ENCODE results near the gene ANKS1B. TPM values are rescaled to one million over a fixed set of nuclear protein-coding genes. Genes with fewer than 3 reads are reported as not detected.

Gene ANKS1B
- total and polyA plus RNA-seq, 2 of the 4 experiments (the other 2 are of a cell fraction), result 0.17 to 0.18 TPM

- CTCF ChIA-PET, result interaction anchor here (0.6 kb wide), 1 partner anchor 26 kb away, joined by 4 read pairs; no protein-coding TSS in a partner anchor
- DNase-seq, result no peak
Observed at GRCh38 chr12:99092100-99092851, 892.5 kb downstream of the ANKS1B start.

More at GRCh38 chr12:99092100-99092851, 892.5 kb downstream of the ANKS1B start:
- Histone ChIP-seq H3K27ac (ENCODE audit: insufficient read depth, low read length) (no peak overlapping the region), H3K4me1 (ENCODE audit: control insufficient read depth, insufficient read depth, low read length) (no peaks in the 10 kb centered on the region), H3K4me2 (ENCODE audit: low read depth, low read length) (no peak overlapping the region), H3K56ac (ENCODE audit: extremely low read depth, insufficient read depth, low read length) (no peak overlapping the region), H2AFZ (replicated peaks; ENCODE audit: low read length, poor library complexity) (no peak overlapping the region), H4K20me1 (ENCODE audit: insufficient read depth, low read length) (no peaks in the 10 kb centered on the region), H4K91ac (ENCODE audit: insufficient read depth, low read depth, low read length) (no peak overlapping the region), H3K9ac (ENCODE audit: low read depth, low read length) (no peak overlapping the region), H4K5ac (ENCODE audit: low read depth, low read length) (no peak overlapping the region), H3K36me3 (ENCODE audit: control insufficient read depth, insufficient read depth, low read length) (no peaks in the 10 kb centered on the region), H4K8ac (ENCODE audit: low read depth in 2 of 2, low read length in 2 of 2) (no peak overlapping the region), H3K27me3 (ENCODE audit: control insufficient read depth, insufficient read depth, low read length) (no peaks in the 10 kb centered on the region), H2BK5ac (ENCODE audit: low read depth, low read length, poor library complexity, severe bottlenecking) (no peak overlapping the region), H3K9me1 (ENCODE audit: insufficient read depth, low read length) (no peaks in the 10 kb centered on the region), H2BK120ac (ENCODE audit: low read depth, low read length) (no peak overlapping the region), H3K18ac (ENCODE audit: low read depth, low read length) (no peak overlapping the region), H2BK15ac (ENCODE audit: low read depth, low read length) (no peak overlapping the region), H2AK5ac (ENCODE audit: low read depth, low read length) (no peak overlapping the region), H3K23ac (ENCODE audit: low read depth, low read length) (no peak overlapping the region), H2BK20ac (ENCODE audit: low read depth, low read length) (no peak overlapping the region), H3K79me1 (ENCODE audit: low read depth in 1 of 2, low read length in 2 of 2) (no peaks in the 10 kb centered on the region), H3K4me3 (ENCODE audit: insufficient read depth, low read depth, low read length) (no peak overlapping the region), H2AK9ac (replicated peaks; ENCODE audit: low read depth, low read length, poor library complexity) (no peak overlapping the region), H3K4ac (ENCODE audit: low read depth, low read length) (no peak overlapping the region), H3K9me3 (ENCODE audit: control insufficient read depth, insufficient read depth, low read length) (no peaks in the 10 kb centered on the region), H3K14ac (replicated peaks; ENCODE audit: low read depth, low read length) (no peak overlapping the region)
- WGBS, 2 experiments (ENCODE audit: extremely low coverage in 2 of 2, insufficient read length in 1 of 2), result no CpG with 5 or more reads among the region's 9 CpGs
- dilution Hi-C loops (cut with HindIII; ENCODE audit: low sequenced_read_pairs, unreplicated experiment), result no loop called here
- TF ChIP-seq RFX5 (IDR thresholded peaks at IDR 0.05; ENCODE audit: low read depth, low read length), result no peak
- TF ChIP-seq MXI1 (IDR thresholded peaks at IDR 0.05; ENCODE audit: borderline replicate concordance, low read depth, low read length), result no peak
- TF ChIP-seq RCOR1 (IDR thresholded peaks at IDR 0.05; ENCODE audit: insufficient replicate concordance, low read length), result no peak
- TF ChIP-seq MAZ (IDR thresholded peaks at IDR 0.05; ENCODE audit: borderline replicate concordance, low read depth, low read length), result no peak
- BruUV-seq (replicated peaks), result no TSS peak
- ATAC-seq (ENCODE audit: low read depth), result no peak
- POLR2A ChIA-PET (ENCODE audit: unreplicated experiment), result no interaction called here
- in situ Hi-C loops (cut with MboI; ENCODE audit: low sequenced_read_pairs), result no loop called here
- intact Hi-C loops (cut with micrococcal nuclease), result no loop called here

Data from IMR-90 (cell line).